ENCODE data around the gene HAPLN1.
A peak's percentile ranks its signal among the peaks of the same experiment; 100 is the strongest.

Gene HAPLN1

GRCh38 chr5:83595217-83595616, 125.4 kb downstream of the HAPLN1 start:
- H2AFZ ChIP-seq (ENCODE audit: low read depth, low read length) = no peak overlapping the region
- H3K27ac ChIP-seq (ENCODE audit: low read length) = no peak overlapping the region
- H3K4me2 ChIP-seq (ENCODE audit: insufficient read depth, low read length) = no peak overlapping the region
- no peaks in the 10 kb centered on the region for H3K36me3 ChIP-seq (ENCODE audit: insufficient read depth, low read length)
- H3K9me3 ChIP-seq (ENCODE audit: insufficient read depth, low read length, severe bottlenecking) = no peaks in the 10 kb centered on the region
- DNase-seq (no peak), ATAC-seq (ENCODE audit: insufficient read depth, low read depth) (no peak)
- H3K27me3 ChIP-seq (ENCODE audit: insufficient read depth, low read length, poor library complexity) = no peaks in the 10 kb centered on the region
- no peak overlapping the region for H3K9ac ChIP-seq (ENCODE audit: low read depth, low read length)
- H3K79me2 ChIP-seq (ENCODE audit: insufficient read depth, low read length) = no peaks in the 10 kb centered on the region
- TF ChIP-seq EZH2 (IDR thresholded peaks at IDR 0.05; ENCODE audit: borderline replicate concordance, low read depth, low read length, severe bottlenecking) (no peak), CTCF (IDR thresholded peaks at IDR 0.05; ENCODE audit: borderline replicate concordance, extremely low read depth, low read length, poor library complexity, severe bottlenecking) (peak; percentile 27)
- no peaks in the 10 kb centered on the region for H4K20me1 ChIP-seq (ENCODE audit: insufficient read depth, low read length)
- H3K4me1 ChIP-seq (ENCODE audit: insufficient read depth, low read length) = no peaks in the 10 kb centered on the region
- H3K4me3 ChIP-seq (ENCODE audit: low read depth in 1 of 2, low read length in 2 of 2) = no peak overlapping the region

- Histone ChIP-seq H3K27me3 (ENCODE audit: insufficient read depth, low read length, poor library complexity) (no peaks in the 10 kb centered on the region), H3K79me2 (ENCODE audit: insufficient read depth, low read length) (no peaks in the 10 kb centered on the region), H2AFZ (ENCODE audit: low read depth, low read length) (no peak overlapping the region), H3K4me1 (ENCODE audit: insufficient read depth, low read length) (no peaks in the 10 kb centered on the region), H3K4me3 (ENCODE audit: low read depth in 1 of 2, low read length in 2 of 2) (no peak overlapping the region), H3K4me2 (ENCODE audit: insufficient read depth, low read length) (no peak overlapping the region), H3K36me3 (ENCODE audit: insufficient read depth, low read length) (no peaks in the 10 kb centered on the region), H3K9me3 (ENCODE audit: insufficient read depth, low read length, severe bottlenecking) (no peaks in the 10 kb centered on the region), H3K27ac (ENCODE audit: low read length) (no peak overlapping the region), H4K20me1 (ENCODE audit: insufficient read depth, low read length) (no peaks in the 10 kb centered on the region), H3K9ac (ENCODE audit: low read depth, low read length) (no peak overlapping the region)
- DNase-seq (no peak), ATAC-seq (ENCODE audit: insufficient read depth, low read depth) (no peak)
- no peak for TF ChIP-seq CTCF (IDR thresholded peaks at IDR 0.05; ENCODE audit: borderline replicate concordance, extremely low read depth, low read length, poor library complexity, severe bottlenecking)
- TF ChIP-seq EZH2 (IDR thresholded peaks at IDR 0.05; ENCODE audit: borderline replicate concordance, low read depth, low read length, severe bottlenecking) = no peak
Observed at GRCh38 chr5:83590966-83591365, 129.7 kb downstream of the HAPLN1 start.

GRCh38 chr5:83589786-83590185, 130.9 kb downstream of the HAPLN1 start:
- no peak overlapping the region for H2AFZ ChIP-seq (ENCODE audit: low read depth, low read length)
- H3K27me3 ChIP-seq (ENCODE audit: insufficient read depth, low read length, poor library complexity) = no peaks in the 10 kb centered on the region
- H3K27ac ChIP-seq (ENCODE audit: low read length) = no peak overlapping the region
- no peaks in the 10 kb centered on the region for H3K36me3 ChIP-seq (ENCODE audit: insufficient read depth, low read length)
- TF ChIP-seq EZH2 (IDR thresholded peaks at IDR 0.05; ENCODE audit: borderline replicate concordance, low read depth, low read length, severe bottlenecking) (no peak), CTCF (IDR thresholded peaks at IDR 0.05; ENCODE audit: borderline replicate concordance, extremely low read depth, low read length, poor library complexity, severe bottlenecking) (no peak)
- no peaks in the 10 kb centered on the region for H3K9me3 ChIP-seq (ENCODE audit: insufficient read depth, low read length, severe bottlenecking)
- no peaks in the 10 kb centered on the region for H3K4me1 ChIP-seq (ENCODE audit: insufficient read depth, low read length)
- H3K79me2 ChIP-seq (ENCODE audit: insufficient read depth, low read length) = no peaks in the 10 kb centered on the region
- H4K20me1 ChIP-seq (ENCODE audit: insufficient read depth, low read length) = no peaks in the 10 kb centered on the region
- no peak overlapping the region for H3K4me3 ChIP-seq (ENCODE audit: low read depth in 1 of 2, low read length in 2 of 2)
- no peak overlapping the region for H3K9ac ChIP-seq (ENCODE audit: low read depth, low read length)
- DNase-seq (no peak), ATAC-seq (ENCODE audit: insufficient read depth, low read depth) (no peak)
- no peak overlapping the region for H3K4me2 ChIP-seq (ENCODE audit: insufficient read depth, low read length)
